ENCODE data around the gene PDE4B. TPM values are rescaled to one million over a fixed set of nuclear protein-coding genes. Genes with fewer than 3 reads are reported as not detected.
"Not testable (repeated sequence)": the region's sequence is repeated elsewhere in the genome, so short reads cannot be mapped to it uniquely, and the experiment has no call there.

The PDE4B gene
- total RNA-seq, 1 donor from 2014 or later: 3.8 TPM

DNA sequence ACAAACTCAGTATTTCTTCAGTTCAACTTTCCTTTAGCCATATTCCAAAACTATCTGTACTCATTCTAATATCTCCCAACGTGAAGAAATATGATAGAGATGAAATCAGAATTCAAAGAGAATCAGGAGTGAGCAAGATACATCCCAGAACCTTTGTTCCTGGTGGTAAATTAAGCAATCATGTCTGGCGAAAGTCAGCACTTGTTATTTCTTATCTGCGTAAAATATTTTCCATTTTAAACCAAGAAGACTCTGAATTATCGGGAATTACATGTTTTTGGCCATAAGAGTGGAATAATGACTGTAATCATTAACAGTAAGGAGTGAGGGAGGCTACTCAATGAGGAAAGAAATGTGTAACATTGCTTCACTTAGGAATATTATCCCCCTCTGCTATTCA, 253.7 kb downstream of the PDE4B start:
- no peak overlapping the region for H3K4me3 ChIP-seq (ENCODE audit: low read depth, low read length)
- DNase-seq (ENCODE audit: low read depth): no peak
- TF ChIP-seq, protein P1, sequence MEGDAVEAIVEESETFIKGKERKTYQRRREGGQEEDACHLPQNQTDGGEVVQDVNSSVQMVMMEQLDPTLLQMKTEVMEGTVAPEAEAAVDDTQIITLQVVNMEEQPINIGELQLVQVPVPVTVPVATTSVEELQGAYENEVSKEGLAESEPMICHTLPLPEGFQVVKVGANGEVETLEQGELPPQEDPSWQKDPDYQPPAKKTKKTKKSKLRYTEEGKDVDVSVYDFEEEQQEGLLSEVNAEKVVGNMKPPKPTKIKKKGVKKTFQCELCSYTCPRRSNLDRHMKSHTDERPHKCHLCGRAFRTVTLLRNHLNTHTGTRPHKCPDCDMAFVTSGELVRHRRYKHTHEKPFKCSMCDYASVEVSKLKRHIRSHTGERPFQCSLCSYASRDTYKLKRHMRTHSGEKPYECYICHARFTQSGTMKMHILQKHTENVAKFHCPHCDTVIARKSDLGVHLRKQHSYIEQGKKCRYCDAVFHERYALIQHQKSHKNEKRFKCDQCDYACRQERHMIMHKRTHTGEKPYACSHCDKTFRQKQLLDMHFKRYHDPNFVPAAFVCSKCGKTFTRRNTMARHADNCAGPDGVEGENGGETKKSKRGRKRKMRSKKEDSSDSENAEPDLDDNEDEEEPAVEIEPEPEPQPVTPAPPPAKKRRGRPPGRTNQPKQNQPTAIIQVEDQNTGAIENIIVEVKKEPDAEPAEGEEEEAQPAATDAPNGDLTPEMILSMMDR (conservative IDR thresholded peaks at IDR 0.05; ENCODE audit: low read depth, low read length): no peak

- TF ChIP-seq, protein P1 (conservative IDR thresholded peaks at IDR 0.05; ENCODE audit: low read depth, low read length): no peak
- no peak overlapping the region for H3K4me3 ChIP-seq (ENCODE audit: low read depth, low read length)
- no peak for DNase-seq (ENCODE audit: low read depth)
These were observed 255.3 kb downstream of the PDE4B start for GRCh38 chr1:66048011-66048410.

GRCh38 chr1:66050123-66050522, 257.4 kb downstream of the PDE4B start:
- DNase-seq (ENCODE audit: low read depth): no peak
- no peak overlapping the region for H3K4me3 ChIP-seq (ENCODE audit: low read depth, low read length)
- TF ChIP-seq, protein P1 (conservative IDR thresholded peaks at IDR 0.05; ENCODE audit: low read depth, low read length): no peak

GRCh38 chr1:66050633-66051032, 257.9 kb downstream of the PDE4B start:
- TF ChIP-seq, protein P1 (conservative IDR thresholded peaks at IDR 0.05; ENCODE audit: low read depth, low read length): no peak
- H3K4me3 ChIP-seq (ENCODE audit: low read depth, low read length): no peak overlapping the region
- no peak for DNase-seq (ENCODE audit: low read depth)

GRCh38 chr1:66055092-66055491, 262.4 kb downstream of the PDE4B start:
- no peak overlapping the region for H3K4me3 ChIP-seq (ENCODE audit: low read depth, low read length)
- TF ChIP-seq, protein P1 (conservative IDR thresholded peaks at IDR 0.05; ENCODE audit: low read depth, low read length): no peak
- DNase-seq (ENCODE audit: low read depth): no peak

DNA sequence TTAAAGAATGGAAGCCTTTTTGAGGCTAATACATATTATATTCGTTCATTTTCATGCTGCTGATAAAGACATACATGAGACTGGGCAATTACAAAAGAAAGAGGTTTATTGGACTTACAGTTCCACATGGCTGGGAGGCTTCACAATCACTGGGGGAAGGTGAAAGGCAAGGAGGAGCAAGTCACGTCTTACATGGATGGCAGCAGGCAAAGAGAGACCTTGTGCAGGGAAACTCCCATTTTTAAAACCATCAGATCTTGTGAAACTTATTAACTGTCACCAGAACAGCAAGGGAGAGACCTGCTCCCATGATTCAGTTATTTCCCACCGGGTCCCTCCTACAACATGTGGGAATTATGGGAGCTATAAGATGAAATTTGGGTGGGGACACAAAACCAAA, 264.8 kb downstream of the PDE4B start:
- H3K4me3 ChIP-seq (ENCODE audit: low read depth, low read length); DNase-seq (ENCODE audit: low read depth): not testable (repeated sequence)

- DNase-seq (ENCODE audit: low read depth): no peak
- H3K4me3 ChIP-seq (ENCODE audit: low read depth, low read length): no peak overlapping the region
- TF ChIP-seq, protein P1 (conservative IDR thresholded peaks at IDR 0.05; ENCODE audit: low read depth, low read length): no peak
These were observed 265.9 kb downstream of the PDE4B start for GRCh38 chr1:66058558-66058957.

DNA sequence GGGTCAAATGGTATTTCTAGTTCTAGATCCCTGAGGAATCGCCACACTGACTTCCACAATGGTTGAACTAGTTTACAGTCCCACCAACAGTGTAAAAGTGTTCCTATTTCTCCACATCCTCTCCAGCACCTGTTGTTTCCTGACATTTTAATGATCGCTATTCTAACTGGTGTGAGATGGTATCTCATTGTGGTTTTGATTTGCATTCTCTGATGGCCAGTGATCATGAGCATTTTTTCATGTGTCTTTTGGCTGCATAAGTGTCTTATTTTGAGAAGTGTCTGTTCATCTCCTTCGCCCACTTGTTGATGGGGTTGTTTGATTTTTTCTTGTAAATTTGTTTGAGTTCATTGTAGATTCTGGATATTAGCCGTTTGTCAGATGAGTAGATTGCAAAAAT, 274.5 kb downstream of the PDE4B start:
- DNase-seq (ENCODE audit: low read depth); H3K4me3 ChIP-seq (ENCODE audit: low read depth, low read length): not testable (repeated sequence)

Data from epithelial cell of proximal tubule (primary cell).